Dedifferentiated amniotic fluid mesenchymal stem cell (primary cell): Measurements from ENCODE around the gene KLF17.

Source experiments
- DNase-seq: peaks from one replicate; pipeline ENCODE4 v3.0.0-alpha.2; 2016; ENCODE audit errors: extremely low spot score

Gene KLF17

DNA sequence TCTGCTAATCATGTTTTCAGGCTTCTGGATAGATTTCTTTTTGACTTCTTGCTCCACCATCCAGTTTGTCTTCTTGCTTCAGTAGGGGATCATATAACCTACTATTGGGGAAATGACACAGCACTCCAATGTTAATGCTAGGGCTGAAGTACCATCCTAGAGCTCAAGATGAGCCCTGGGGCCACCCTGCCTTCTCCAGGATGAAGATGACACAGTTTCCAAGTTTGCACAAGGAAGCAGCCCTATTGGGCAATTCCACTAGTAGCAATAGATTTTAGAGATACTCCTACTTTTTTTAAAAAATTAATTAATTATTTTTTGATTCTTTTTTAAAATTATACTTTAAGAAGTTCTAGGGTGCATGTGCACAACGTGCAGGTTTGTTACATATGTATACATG is 34.1 kb downstream of the KLF17 start:
- DNase-seq = no peak

DNA sequence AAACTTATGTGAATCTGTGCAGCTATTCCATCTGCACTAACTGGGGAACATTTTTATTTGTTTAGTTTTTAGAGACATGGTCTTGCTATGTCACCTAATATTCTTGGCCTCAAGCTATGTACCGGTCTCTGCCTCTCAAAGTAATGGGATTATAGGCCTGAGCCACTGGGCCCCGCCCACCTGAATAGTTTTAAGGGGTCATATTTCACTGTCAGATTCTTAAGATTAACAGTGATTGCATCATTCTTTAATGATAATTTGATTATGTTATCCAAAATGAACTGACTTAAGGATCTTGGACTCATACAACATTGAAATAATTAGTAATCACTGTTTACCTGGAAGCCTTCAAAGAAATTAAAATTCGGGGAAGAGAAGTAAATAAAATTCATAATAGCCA is 35.4 kb downstream of the KLF17 start:
- DNase-seq = peak; percentile 48

DNA sequence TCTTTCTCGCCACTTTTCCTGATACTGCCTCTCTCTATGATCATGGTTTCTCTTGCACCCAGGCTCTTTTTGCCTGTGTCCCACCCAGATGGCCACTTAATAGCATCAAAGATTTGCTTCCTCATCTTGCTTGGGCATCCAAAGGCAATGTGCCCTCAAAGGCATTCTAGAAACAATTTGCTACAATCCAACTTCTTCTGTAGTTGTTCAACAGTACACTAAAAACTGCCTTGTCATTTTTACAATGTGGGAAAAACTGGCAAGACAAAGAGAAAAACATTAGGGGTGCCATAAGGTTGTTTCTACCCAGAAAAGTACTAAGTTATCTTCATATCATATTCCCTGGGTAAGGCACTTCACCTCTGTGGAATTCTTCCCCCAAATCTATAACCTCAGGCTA is 39.3 kb downstream of the KLF17 start:
- DNase-seq = no peak

DNA sequence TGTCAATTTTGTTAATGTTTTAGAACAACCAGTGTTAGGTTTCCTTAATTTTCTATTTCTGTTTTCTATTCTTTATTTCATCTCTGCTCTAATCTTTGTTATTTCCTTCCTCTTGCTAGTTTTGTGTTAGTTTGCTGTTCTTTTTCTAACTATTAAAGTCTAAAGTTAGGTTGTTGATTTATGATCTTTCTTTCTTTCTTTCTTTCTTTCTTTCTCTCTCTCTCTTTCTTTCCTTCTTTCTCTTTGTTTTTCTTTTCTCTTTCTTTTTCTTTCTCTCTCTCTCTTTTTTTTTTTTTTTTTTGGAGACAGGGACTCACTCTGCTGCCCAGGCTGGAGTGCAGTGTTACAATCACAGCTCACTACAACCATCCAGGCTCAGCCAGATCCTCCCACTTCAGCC is 40.2 kb downstream of the KLF17 start:
- no peak for DNase-seq

DNA sequence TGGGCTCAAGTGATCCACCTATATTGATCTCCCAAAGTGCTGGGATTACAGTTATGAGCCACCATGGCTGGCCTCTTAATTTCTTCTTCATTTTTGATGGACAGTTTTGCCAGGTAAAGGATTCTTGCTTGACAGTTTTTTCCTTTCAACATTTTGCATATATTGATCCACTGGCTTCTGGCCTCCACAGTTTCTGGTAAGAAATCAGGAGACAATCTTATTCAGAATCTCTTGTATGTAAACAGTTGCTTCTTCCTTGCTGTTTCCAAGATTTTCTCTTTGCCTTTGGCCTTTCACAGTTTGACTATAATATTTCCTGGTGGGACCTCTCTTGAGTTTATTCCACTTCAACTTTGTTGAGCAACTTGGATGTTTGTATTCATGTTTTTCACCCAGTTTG is 42.9 kb downstream of the KLF17 start:
- no peak for DNase-seq

DNA sequence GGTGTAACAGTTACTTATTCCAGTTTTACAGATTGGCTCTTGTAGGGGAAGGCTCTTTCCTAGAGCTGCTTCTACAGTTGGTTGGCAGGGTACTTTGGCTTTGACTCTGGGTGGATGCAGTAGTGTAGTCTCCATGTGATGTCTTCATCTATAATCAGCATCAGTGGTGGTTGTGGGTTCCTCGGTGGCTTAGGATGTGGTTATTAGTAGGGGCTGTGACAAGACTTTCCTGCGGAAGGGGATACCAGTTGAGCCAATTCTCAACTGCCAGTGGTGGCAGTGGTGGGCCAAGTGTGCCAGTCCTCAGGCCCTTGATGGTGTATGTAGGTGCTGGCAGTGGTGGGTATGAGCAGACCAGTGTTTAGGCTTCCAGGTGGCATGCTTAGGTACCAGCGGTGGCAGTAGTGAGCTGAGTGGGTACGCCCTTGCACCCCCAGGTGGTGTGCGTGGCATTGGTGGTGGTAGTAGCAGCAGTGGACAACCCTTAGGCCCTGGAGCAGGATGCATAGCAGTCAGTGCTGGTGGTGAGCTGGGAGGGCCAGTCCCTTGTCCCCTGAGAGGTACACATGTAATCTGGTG is 50.0 kb downstream of the KLF17 start:
- DNase-seq = no peak

DNA sequence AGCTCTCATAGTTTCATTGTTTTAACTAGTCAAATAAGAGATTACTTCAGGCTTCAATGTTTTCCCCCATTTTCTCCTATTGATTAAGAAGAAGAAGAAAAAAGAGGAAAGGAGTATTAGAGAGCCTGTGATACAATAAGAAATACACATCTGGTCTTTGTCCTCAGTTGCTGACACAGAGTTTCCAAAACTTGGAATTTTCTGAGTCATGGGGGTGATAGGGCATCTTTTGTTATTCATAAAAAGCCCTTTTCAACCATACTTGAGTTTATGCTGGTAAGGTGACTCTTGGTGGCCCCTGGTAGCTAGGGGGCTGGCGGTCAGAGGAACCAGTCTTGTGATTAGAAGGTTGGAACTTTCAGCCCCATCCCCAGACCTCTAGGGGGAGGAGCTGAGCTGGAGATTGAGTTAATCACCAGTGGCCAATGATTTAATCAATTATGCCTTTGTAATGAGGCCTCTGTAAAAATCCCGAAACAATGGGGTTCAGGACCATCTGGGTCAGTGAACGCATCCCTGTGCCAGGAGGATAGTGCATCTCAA is 51.7 kb downstream of the KLF17 start:
- DNase-seq = no peak

DNA sequence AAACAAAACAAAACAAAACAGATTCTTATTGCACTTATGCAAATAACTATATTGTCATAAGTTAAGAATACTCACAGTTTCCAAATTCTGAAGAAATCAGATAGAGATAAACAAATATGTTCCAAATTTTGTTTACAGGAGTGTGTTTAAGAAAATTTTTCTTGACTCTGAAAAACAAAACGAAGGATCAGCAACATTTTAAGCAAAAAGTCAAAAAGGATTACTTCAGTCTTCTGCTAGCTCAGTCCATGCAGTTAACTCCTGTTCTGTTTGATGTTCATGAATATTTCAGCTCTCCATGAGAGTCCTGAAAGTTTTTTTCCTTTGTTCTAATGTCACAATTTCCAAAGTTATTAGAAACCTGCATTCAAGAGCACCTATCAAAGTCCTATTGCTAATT is 56.0 kb downstream of the KLF17 start:
- no peak for DNase-seq
